GM18519 (cell line): ENCODE results near the gene LCNL1.

Source experiments
- ATAC-seq: cut with Tn5 transposase; IDR thresholded peaks from one replicate; pipeline ENCODE4 v1.9.1; 2021; ENCODE audit warnings: mild to moderate bottlenecking, moderate library complexity; ENCODE audit not compliant: unreplicated experiment, low FRiP score

LCNL1 gene

GRCh38 chr9:136958473-136958872, 24.3 kb upstream of the LCNL1 start:
- ATAC-seq, result no peak

- ATAC-seq, result no peak
These were observed 23.6 kb upstream of the LCNL1 start for GRCh38 chr9:136958898-136959850.

GRCh38 chr9:136960212-136960937, 22.4 kb upstream of the LCNL1 start:
- ATAC-seq, result no peak

- no peak for ATAC-seq
These were observed 21.9 kb upstream of the LCNL1 start for GRCh38 chr9:136960938-136961275.

- ATAC-seq, result no peak
These were observed 21.3 kb upstream of the LCNL1 start for GRCh38 chr9:136961279-136962065.

GRCh38 chr9:136962163-136962562, 20.6 kb upstream of the LCNL1 start:
- ATAC-seq, result no peak

GRCh38 chr9:136962701-136963248, 20.0 kb upstream of the LCNL1 start:
- no peak for ATAC-seq

GRCh38 chr9:136963341-136963740, 19.5 kb upstream of the LCNL1 start:
- ATAC-seq, result no peak

- no peak for ATAC-seq
These were observed 19.0 kb upstream of the LCNL1 start for GRCh38 chr9:136963751-136964150.

- no peak for ATAC-seq
These were observed 18.6 kb upstream of the LCNL1 start for GRCh38 chr9:136964171-136964689.

GRCh38 chr9:136964833-136965422, 17.9 kb upstream of the LCNL1 start:
- no peak for ATAC-seq

GRCh38 chr9:136965771-136966484, 16.9 kb upstream of the LCNL1 start:
- no peak for ATAC-seq

- no peak for ATAC-seq
These were observed 14.3 kb upstream of the LCNL1 start for GRCh38 chr9:136968333-136969127.

GRCh38 chr9:136969150-136969549, 13.6 kb upstream of the LCNL1 start:
- no peak for ATAC-seq

GRCh38 chr9:136969774-136970173, 13.0 kb upstream of the LCNL1 start:
- no peak for ATAC-seq

- no peak for ATAC-seq
These were observed 12.4 kb upstream of the LCNL1 start for GRCh38 chr9:136970361-136970760.

GRCh38 chr9:136971746-136972145, 11.0 kb upstream of the LCNL1 start:
- no peak for ATAC-seq

GRCh38 chr9:136972335-136972734, 10.5 kb upstream of the LCNL1 start:
- no peak for ATAC-seq

- no peak for ATAC-seq
These were observed 10.1 kb upstream of the LCNL1 start for GRCh38 chr9:136972743-136973142.
